CD14-positive monocyte (primary cell): ENCODE measurements around the gene KMT2C. TPM values are rescaled to one million over a fixed set of nuclear protein-coding genes. Genes with fewer than 3 reads are reported as not detected.
A peak's percentile ranks its signal among the peaks of the same experiment; 100 is the strongest.

Experiments
- DNase-seq, 3 donors: peaks; one replicate each; pipeline ENCODE4 v3.0.0-alpha.2; 2011 to 2022
- H2AFZ ChIP-seq: 2 replicates; pipeline ENCODE4 v1.6.0; 2012; ENCODE audit warnings: mild to moderate bottlenecking, low read depth, low read length, inconsistent platforms; ENCODE audit not compliant: insufficient read depth, poor library complexity, severe bottlenecking
- H3K27ac ChIP-seq, 2 donors: 1 replicate in 1 of 2; 2 replicates in 1 of 2; pipeline ENCODE4 v1.5.1; 2012 to 2013; ENCODE audit warnings: low read length in 2 of 2, control low read depth in 1 of 2, inconsistent platforms in 1 of 2, low read depth in 1 of 2, mild to moderate bottlenecking in 1 of 2
- H3K27me3 ChIP-seq, 2 donors: one replicate each; pipeline versions ENCODE4 v1.6.0 to v1.6.1; 2011 to 2013; ENCODE audit warnings: low read length in 2 of 2; ENCODE audit not compliant: control insufficient read depth in 2 of 2, insufficient read depth in 2 of 2
- H3K36me3 ChIP-seq, 2 donors: replicated peaks in 1 of 2; 1 replicate in 1 of 2; 2 replicates in 1 of 2; pipeline versions ENCODE4 v1.5.1 to v1.6.1; 2012 to 2013; ENCODE audit warnings: low read length in 2 of 2, control low read depth in 1 of 2, inconsistent platforms in 1 of 2, mild to moderate bottlenecking in 1 of 2; ENCODE audit not compliant: insufficient read depth in 2 of 2, control insufficient read depth in 1 of 2
- H3K4me1 ChIP-seq, 2 donors: 1 replicate in 1 of 2; 2 replicates in 1 of 2; pipeline versions ENCODE4 v1.5.1 to v1.6.1; 2012 to 2013; ENCODE audit warnings: low read length in 2 of 2, control low read depth in 1 of 2, inconsistent platforms in 1 of 2, mild to moderate bottlenecking in 1 of 2, moderate library complexity in 1 of 2; ENCODE audit not compliant: insufficient read depth in 2 of 2, control insufficient read depth in 1 of 2
- H3K4me2 ChIP-seq: replicated peaks from 2 replicates; pipeline ENCODE3; 2012; ENCODE audit warnings: low read length, moderate library complexity, mild to moderate bottlenecking; ENCODE audit not compliant: poor library complexity, severe bottlenecking; ENCODE audit errors: extremely low read depth
- H3K4me3 ChIP-seq, 3 experiments: fragments of 200-600 bp in 1 of 3; sonication (generic) in 1 of 3; replicated peaks in 1 of 3; 1 replicate in 2 of 3; 2 replicates in 1 of 3; pipeline ENCODE4 v1.5.1; 2011 to 2013; ENCODE audit warnings: low read length in 3 of 3, mild to moderate bottlenecking in 3 of 3, control low read depth in 2 of 3, low read depth in 2 of 3, inconsistent platforms in 1 of 3, moderate library complexity in 1 of 3
- H3K79me2 ChIP-seq: 2 replicates; pipeline ENCODE4 v1.6.0; 2012; ENCODE audit warnings: mild to moderate bottlenecking, control low read depth, inconsistent platforms, low read length, moderate library complexity; ENCODE audit not compliant: insufficient read depth
- H3K9ac ChIP-seq: 2 replicates; pipeline ENCODE4 v1.6.0; 2017; ENCODE audit warnings: low read length, mild to moderate bottlenecking; ENCODE audit not compliant: insufficient read depth, poor library complexity, severe bottlenecking
- H3K9me3 ChIP-seq, 2 donors: replicated peaks in 1 of 2; 1 replicate in 1 of 2; 2 replicates in 1 of 2; pipeline versions ENCODE4 v1.5.1 to v1.6.1; 2012 to 2013; ENCODE audit warnings: low read length in 2 of 2, control low read depth in 1 of 2; ENCODE audit not compliant: control insufficient read depth in 1 of 2, insufficient read depth in 1 of 2
- H4K20me1 ChIP-seq: 2 replicates; pipeline ENCODE4 v1.6.0; 2012; ENCODE audit warnings: mild to moderate bottlenecking, low read length, control low read depth, moderate library complexity; ENCODE audit not compliant: insufficient read depth
- H3K27ac Mint-ChIP-seq, 7 donors: one replicate each; pipeline ENCODE4 v1.8.0; 2020; ENCODE audit warnings: mild to moderate bottlenecking in 7 of 7, mixed read lengths in 7 of 7, moderate library complexity in 6 of 7, inconsistent platforms in 2 of 7
- H3K27me3 Mint-ChIP-seq, 3 donors: one replicate each; pipeline ENCODE4 v1.8.0; 2021 to 2022; ENCODE audit warnings: low read depth in 3 of 3, mild to moderate bottlenecking in 3 of 3, mixed read lengths in 3 of 3, moderate library complexity in 3 of 3, inconsistent platforms in 1 of 3
- H3K36me3 Mint-ChIP-seq, 2 donors: one replicate each; pipeline ENCODE4 v1.8.0; 2020; ENCODE audit warnings: mixed read lengths in 2 of 2, inconsistent platforms in 1 of 2, mild to moderate bottlenecking in 1 of 2
- H3K4me1 Mint-ChIP-seq: one replicate; pipeline ENCODE4 v1.8.0; 2020; ENCODE audit warnings: mild to moderate bottlenecking, mixed read lengths
- H3K4me3 Mint-ChIP-seq, 2 donors: one replicate each; pipeline ENCODE4 v1.8.0; 2020; ENCODE audit warnings: mild to moderate bottlenecking in 2 of 2, mixed read lengths in 2 of 2, moderate library complexity in 1 of 2
- H3K9me3 Mint-ChIP-seq, 7 donors: one replicate each; pipeline ENCODE4 v1.8.0; 2020 to 2022; ENCODE audit warnings: mixed read lengths in 7 of 7, mild to moderate bottlenecking in 6 of 7, moderate library complexity in 6 of 7, inconsistent platforms in 2 of 7
- WGBS: methylation state at CpG from one replicate; pipeline ENCODE4 v1.1.5; 2013; ENCODE audit warnings: missing lambda C conversion rate; ENCODE audit not compliant: insufficient coverage; 5-methylcytosine and 5-hydroxymethylcytosine counted together
- intact Hi-C, 2 donors: fragments of 100-400 bp; cut with micrococcal nuclease; formaldehyde crosslinking; loops; one replicate each; pipeline versions ENCODE4 v1.15.0 to v1.15.1; 2023
- polyA plus RNA-seq, 3 donors: library from polyadenylated mRNA; depleted of rRNA in 1 of 3; unstranded in 2 of 3; stranded (reverse) in 1 of 3; fragments of 300-500 nt in 2 of 3; fragments of >200 nt in 1 of 3; fragmentation: Illumina TruSeq in 2 of 3; gene quantifications; 1 replicate in 2 of 3; 2 replicates in 1 of 3; pipeline ENCODE4 v1.2.3, GENCODE V29; 2012 to 2021
- TF ChIP-seq, protein P1 (sequence below): fragments of 200-600 bp; IDR thresholded peaks from one replicate; pipeline ENCODE4 v1.8.0; 2022; ENCODE audit warnings: antibody characterized with exemption, mild to moderate bottlenecking

Gene KMT2C
- polyA plus RNA-seq, 3 donors: 4.5 to 26.1 (median 7.3) TPM

DNA sequence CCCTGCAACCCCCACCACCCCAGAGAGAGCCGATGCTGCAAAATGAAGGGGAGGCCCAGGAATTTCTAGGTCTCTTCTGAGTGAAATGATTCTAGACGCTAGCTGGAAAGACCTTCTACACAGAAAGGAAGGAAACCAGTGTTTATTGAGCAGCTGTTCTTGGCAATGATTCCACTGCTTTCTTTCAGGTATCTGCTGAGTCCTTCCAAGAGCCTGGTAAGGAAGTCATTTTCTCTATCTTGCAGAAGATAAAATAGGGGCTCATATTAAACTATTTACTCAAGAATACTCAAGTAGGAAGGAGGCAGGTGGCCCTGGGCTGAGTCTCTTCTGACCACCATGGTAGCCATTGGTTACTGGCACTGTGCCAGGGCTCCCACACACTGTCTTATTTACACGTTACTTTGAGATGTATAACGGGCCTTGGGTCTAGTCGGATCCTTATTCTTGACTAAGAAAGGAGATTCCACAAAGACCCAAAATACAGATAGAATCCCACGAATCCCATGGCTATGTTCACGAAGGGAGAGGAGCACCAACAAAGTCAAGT is 298.3 kb downstream of the KMT2C start:
- no peak for DNase-seq
- Histone ChIP-seq H4K20me1 (peaks cover 22% of the 10 kb centered on the region), H3K9me3 (no peaks in the 10 kb centered on the region), H3K36me3 (peaks cover 78 to 100% of the 10 kb centered on the region in 2 donors), H3K4me2 (no peak overlapping the region), H3K9ac (no peak overlapping the region), H2AFZ (no peak overlapping the region), H3K27ac (peak overlapping the region in 1 of 2 donors; percentile 22), H3K4me1 (no peaks in the 10 kb centered on the region), H3K4me3 (no peak overlapping the region), H3K27me3 (no peaks in the 10 kb centered on the region), H3K79me2 (no peaks in the 10 kb centered on the region)
- H3K4me1 Mint-ChIP-seq: no peaks in the 10 kb centered on the region
- H3K9me3 Mint-ChIP-seq: no peaks in the 10 kb centered on the region
- H3K36me3 Mint-ChIP-seq: peaks cover 72 to 89% of the 10 kb centered on the region in 2 donors
- no peaks in the 10 kb centered on the region for H3K27me3 Mint-ChIP-seq
- H3K4me3 Mint-ChIP-seq: no peak overlapping the region
- 95% methylated on average over 2 of the region's 7 CpGs for whole genome bisulfite sequencing
- intact Hi-C loops: no loop called here
- no peak overlapping the region for H3K27ac Mint-ChIP-seq
- TF ChIP-seq, protein P1, sequence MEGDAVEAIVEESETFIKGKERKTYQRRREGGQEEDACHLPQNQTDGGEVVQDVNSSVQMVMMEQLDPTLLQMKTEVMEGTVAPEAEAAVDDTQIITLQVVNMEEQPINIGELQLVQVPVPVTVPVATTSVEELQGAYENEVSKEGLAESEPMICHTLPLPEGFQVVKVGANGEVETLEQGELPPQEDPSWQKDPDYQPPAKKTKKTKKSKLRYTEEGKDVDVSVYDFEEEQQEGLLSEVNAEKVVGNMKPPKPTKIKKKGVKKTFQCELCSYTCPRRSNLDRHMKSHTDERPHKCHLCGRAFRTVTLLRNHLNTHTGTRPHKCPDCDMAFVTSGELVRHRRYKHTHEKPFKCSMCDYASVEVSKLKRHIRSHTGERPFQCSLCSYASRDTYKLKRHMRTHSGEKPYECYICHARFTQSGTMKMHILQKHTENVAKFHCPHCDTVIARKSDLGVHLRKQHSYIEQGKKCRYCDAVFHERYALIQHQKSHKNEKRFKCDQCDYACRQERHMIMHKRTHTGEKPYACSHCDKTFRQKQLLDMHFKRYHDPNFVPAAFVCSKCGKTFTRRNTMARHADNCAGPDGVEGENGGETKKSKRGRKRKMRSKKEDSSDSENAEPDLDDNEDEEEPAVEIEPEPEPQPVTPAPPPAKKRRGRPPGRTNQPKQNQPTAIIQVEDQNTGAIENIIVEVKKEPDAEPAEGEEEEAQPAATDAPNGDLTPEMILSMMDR: no peak

DNA sequence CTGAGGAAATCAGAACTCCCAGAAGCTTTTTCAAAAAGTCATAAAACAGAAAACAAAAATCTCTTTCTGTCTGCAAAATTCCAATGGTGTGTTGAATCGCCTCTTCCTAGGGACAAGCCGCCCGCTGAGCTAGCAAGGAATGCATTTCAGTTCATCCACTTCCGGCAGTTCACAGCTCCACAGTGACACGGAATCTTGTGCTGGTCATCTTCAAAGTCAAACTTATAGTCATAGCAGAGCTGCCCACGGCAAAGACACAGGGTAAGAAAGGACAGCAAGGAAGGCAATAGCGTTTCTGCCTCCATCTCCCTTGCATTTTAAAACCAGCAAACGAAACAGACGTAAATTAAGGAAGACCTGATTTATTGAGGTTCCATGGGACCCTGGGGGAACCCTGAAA is 299.1 kb downstream of the KMT2C start:
- Histone ChIP-seq H3K4me3 (no peak overlapping the region), H3K9ac (no peak overlapping the region), H3K79me2 (no peaks in the 10 kb centered on the region), H4K20me1 (peaks cover 20% of the 10 kb centered on the region), H3K27me3 (no peaks in the 10 kb centered on the region), H3K4me1 (no peaks in the 10 kb centered on the region), H3K36me3 (peaks cover 77 to 100% of the 10 kb centered on the region in 2 donors), H3K4me2 (no peak overlapping the region), H2AFZ (no peak overlapping the region), H3K27ac (peak overlapping the region in 1 of 2 donors; percentile 22), H3K9me3 (no peaks in the 10 kb centered on the region)
- H3K27me3 Mint-ChIP-seq: no peaks in the 10 kb centered on the region
- peak overlapping the region in 1 of 7 donors; percentile 25 for H3K27ac Mint-ChIP-seq
- H3K4me3 Mint-ChIP-seq: no peak overlapping the region
- peaks cover 0 to under 1% (median 0%) of the 10 kb centered on the region in 7 donors for H3K9me3 Mint-ChIP-seq
- TF ChIP-seq, protein P1: no peak
- H3K36me3 Mint-ChIP-seq: peaks cover 72 to 89% of the 10 kb centered on the region in 2 donors
- intact Hi-C loops: no loop called here
- H3K4me1 Mint-ChIP-seq: no peaks in the 10 kb centered on the region
- no peak for DNase-seq
- WGBS: 95% methylated on average over 8 of the region's 9 CpGs
